SH-SY5Y (cell line): ENCODE data around the gene EML2.

Source experiments
- GATA2 ChIP-seq: IDR thresholded peaks from 2 replicates; pipeline ENCODE4 v1.6.1; 2011; ENCODE audit warnings: mild to moderate bottlenecking, low read depth, low read length
- GATA3 ChIP-seq: IDR thresholded peaks from 2 replicates; pipeline ENCODE4 v1.6.1; 2011; ENCODE audit warnings: low read depth, mild to moderate bottlenecking, low read length, moderate library complexity

DNA sequence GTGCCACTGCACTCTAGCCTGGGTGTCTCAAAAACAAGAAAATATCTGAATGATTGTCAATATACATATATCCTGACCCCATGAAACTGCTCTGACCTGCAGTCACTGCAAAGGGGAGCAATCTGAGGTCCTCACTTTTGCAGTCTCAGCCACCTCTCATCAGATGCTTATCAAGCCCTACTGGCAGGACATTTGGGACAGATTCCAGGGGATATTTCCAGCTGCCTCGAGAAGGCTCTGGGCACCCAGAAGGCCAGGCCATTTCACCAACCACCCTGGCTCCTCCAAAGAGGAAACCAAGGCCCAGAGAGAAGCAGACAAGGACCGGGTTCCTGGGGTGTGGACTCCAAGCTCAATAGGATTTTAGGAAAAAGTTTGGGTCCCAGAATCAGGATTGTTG lies 2.3 kb downstream of the EML2 start:
- TF ChIP-seq GATA3, result no peak
- peak; percentile 48 for TF ChIP-seq GATA2
